ENCODE results near the gene SLC22A4. TPM values are rescaled to one million over a fixed set of nuclear protein-coding genes. Genes with fewer than 3 reads are reported as not detected.

The SLC22A4 gene
- polyA plus RNA-seq, 1 donor from 2014 or later = 2.0 TPM

GRCh38 chr5:132375957-132376356 lies 81.8 kb downstream of the SLC22A4 start:
- H3K27ac ChIP-seq (ENCODE audit: low read length) = no peak overlapping the region

GRCh38 chr5:132376694-132377641 lies 82.8 kb downstream of the SLC22A4 start:
- Histone ChIP-seq H3K27ac (ENCODE audit: low read length) (no peak overlapping the region), H3K9me3 (ENCODE audit: low read length) (no peaks in the 10 kb centered on the region), H3K4me2 (ENCODE audit: low read length) (no peak overlapping the region), H3K27me3 (ENCODE audit: insufficient read depth, low read depth, low read length) (no peaks in the 10 kb centered on the region), H3F3A (ENCODE audit: insufficient read depth, low read length, poor library complexity, severe bottlenecking) (no peaks in the 10 kb centered on the region), H3K9ac (ENCODE audit: low read length) (no peak overlapping the region), H2AFZ (ENCODE audit: low read depth, low read length) (no peak overlapping the region), H3K4me3 (ENCODE audit: low read length) (no peak overlapping the region), H3K79me2 (replicated peaks; ENCODE audit: insufficient read depth, low read length) (no peaks in the 10 kb centered on the region), H3K9me2 (ENCODE audit: insufficient read depth, low read length) (no peaks in the 10 kb centered on the region), H3K36me3 (ENCODE audit: insufficient read depth, low read length) (no peaks in the 10 kb centered on the region), H4K20me1 (ENCODE audit: insufficient read depth) (no peaks in the 10 kb centered on the region)
- TF ChIP-seq MXI1 (conservative IDR thresholded peaks at IDR 0.05; ENCODE audit: poor library complexity, severe bottlenecking) (no peak), CTCF (IDR thresholded peaks at IDR 0.05; ENCODE audit: poor library complexity, severe bottlenecking) (no peak), EP300 (conservative IDR thresholded peaks at IDR 0.05; ENCODE audit: poor library complexity, severe bottlenecking) (no peak), RAD21 (conservative IDR thresholded peaks at IDR 0.05) (no peak), POLR2AphosphoS5 (IDR thresholded peaks at IDR 0.05) (no peak), TAF1 (IDR thresholded peaks at IDR 0.05; ENCODE audit: low read depth) (no peak), EZH2 (IDR thresholded peaks at IDR 0.05; ENCODE audit: borderline replicate concordance, insufficient read depth, low read length, poor library complexity, severe bottlenecking) (no peak), SMC3 (conservative IDR thresholded peaks at IDR 0.05; ENCODE audit: poor library complexity) (no peak)
- TF ChIP-seq, protein P1, sequence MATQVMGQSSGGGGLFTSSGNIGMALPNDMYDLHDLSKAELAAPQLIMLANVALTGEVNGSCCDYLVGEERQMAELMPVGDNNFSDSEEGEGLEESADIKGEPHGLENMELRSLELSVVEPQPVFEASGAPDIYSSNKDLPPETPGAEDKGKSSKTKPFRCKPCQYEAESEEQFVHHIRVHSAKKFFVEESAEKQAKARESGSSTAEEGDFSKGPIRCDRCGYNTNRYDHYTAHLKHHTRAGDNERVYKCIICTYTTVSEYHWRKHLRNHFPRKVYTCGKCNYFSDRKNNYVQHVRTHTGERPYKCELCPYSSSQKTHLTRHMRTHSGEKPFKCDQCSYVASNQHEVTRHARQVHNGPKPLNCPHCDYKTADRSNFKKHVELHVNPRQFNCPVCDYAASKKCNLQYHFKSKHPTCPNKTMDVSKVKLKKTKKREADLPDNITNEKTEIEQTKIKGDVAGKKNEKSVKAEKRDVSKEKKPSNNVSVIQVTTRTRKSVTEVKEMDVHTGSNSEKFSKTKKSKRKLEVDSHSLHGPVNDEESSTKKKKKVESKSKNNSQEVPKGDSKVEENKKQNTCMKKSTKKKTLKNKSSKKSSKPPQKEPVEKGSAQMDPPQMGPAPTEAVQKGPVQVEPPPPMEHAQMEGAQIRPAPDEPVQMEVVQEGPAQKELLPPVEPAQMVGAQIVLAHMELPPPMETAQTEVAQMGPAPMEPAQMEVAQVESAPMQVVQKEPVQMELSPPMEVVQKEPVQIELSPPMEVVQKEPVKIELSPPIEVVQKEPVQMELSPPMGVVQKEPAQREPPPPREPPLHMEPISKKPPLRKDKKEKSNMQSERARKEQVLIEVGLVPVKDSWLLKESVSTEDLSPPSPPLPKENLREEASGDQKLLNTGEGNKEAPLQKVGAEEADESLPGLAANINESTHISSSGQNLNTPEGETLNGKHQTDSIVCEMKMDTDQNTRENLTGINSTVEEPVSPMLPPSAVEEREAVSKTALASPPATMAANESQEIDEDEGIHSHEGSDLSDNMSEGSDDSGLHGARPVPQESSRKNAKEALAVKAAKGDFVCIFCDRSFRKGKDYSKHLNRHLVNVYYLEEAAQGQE (IDR thresholded peaks at IDR 0.05; ENCODE audit: borderline replicate concordance) = no peak

More at GRCh38 chr5:132375957-132376356, 81.8 kb downstream of the SLC22A4 start:
- H3K79me2 ChIP-seq (replicated peaks; ENCODE audit: insufficient read depth, low read length) = no peaks in the 10 kb centered on the region
- H2AFZ ChIP-seq (ENCODE audit: low read depth, low read length) = no peak overlapping the region
- H3K27me3 ChIP-seq (ENCODE audit: insufficient read depth, low read depth, low read length) = no peaks in the 10 kb centered on the region
- H3K36me3 ChIP-seq (ENCODE audit: insufficient read depth, low read length) = no peaks in the 10 kb centered on the region
- H3K4me3 ChIP-seq (ENCODE audit: low read length) = no peak overlapping the region
- TF ChIP-seq RAD21 (conservative IDR thresholded peaks at IDR 0.05) = no peak
- TF ChIP-seq SMC3 (conservative IDR thresholded peaks at IDR 0.05; ENCODE audit: poor library complexity) = no peak
- TF ChIP-seq TAF1 (IDR thresholded peaks at IDR 0.05; ENCODE audit: low read depth) = no peak
- no peak for TF ChIP-seq CTCF (IDR thresholded peaks at IDR 0.05; ENCODE audit: poor library complexity, severe bottlenecking)
- no peak overlapping the region for H3K4me2 ChIP-seq (ENCODE audit: low read length)
- no peaks in the 10 kb centered on the region for H3K9me3 ChIP-seq (ENCODE audit: low read length)
- no peak overlapping the region for H3K9ac ChIP-seq (ENCODE audit: low read length)
- no peaks in the 10 kb centered on the region for H3F3A ChIP-seq (ENCODE audit: insufficient read depth, low read length, poor library complexity, severe bottlenecking)
- no peaks in the 10 kb centered on the region for H4K20me1 ChIP-seq (ENCODE audit: insufficient read depth)
- H3K9me2 ChIP-seq (ENCODE audit: insufficient read depth, low read length) = no peaks in the 10 kb centered on the region
